ENCODE data around the gene AP1M2. TPM values are rescaled to one million over a fixed set of nuclear protein-coding genes. Genes with fewer than 3 reads are reported as not detected.

AP1M2 gene
- total RNA-seq, 2 donors from 2014 or later: 28.1 to 85.8 TPM

DNA sequence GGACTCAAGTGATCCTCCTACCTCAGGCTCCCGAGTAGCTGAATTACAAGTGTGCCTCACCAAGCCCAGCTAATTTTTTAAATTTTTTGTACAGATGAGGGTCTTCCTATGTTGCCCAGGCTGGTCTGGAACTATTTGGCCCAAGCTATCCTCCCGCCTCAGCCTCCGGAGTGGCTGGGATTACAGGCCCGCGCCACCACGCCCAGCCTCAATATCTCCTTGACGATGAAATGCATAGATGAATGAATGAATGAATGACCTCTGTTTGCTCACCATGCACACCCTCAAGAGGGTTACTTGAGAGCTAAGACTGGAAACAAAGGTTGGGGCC lies 14.9 kb upstream of the AP1M2 start:
- Histone ChIP-seq H3K4me1 (replicated peaks) (peaks cover 2% of the 10 kb centered on the region), H3K27me3 (replicated peaks; ENCODE audit: insufficient read depth) (no peaks in the 10 kb centered on the region), H3K36me3 (no peaks in the 10 kb centered on the region), H3K9me3 (no peaks in the 10 kb centered on the region), H3K27ac (no peak overlapping the region), H3K4me3 (peak overlapping the region in 1 of 2 donors; percentile 91)
- intact Hi-C loops (cut with DNase I): no loop called here
- no peak for TF ChIP-seq POLR2AphosphoS5 (IDR thresholded peaks at IDR 0.05)
- TF ChIP-seq POLR2A (IDR thresholded peaks at IDR 0.05): no peak
- TF ChIP-seq, protein P1, sequence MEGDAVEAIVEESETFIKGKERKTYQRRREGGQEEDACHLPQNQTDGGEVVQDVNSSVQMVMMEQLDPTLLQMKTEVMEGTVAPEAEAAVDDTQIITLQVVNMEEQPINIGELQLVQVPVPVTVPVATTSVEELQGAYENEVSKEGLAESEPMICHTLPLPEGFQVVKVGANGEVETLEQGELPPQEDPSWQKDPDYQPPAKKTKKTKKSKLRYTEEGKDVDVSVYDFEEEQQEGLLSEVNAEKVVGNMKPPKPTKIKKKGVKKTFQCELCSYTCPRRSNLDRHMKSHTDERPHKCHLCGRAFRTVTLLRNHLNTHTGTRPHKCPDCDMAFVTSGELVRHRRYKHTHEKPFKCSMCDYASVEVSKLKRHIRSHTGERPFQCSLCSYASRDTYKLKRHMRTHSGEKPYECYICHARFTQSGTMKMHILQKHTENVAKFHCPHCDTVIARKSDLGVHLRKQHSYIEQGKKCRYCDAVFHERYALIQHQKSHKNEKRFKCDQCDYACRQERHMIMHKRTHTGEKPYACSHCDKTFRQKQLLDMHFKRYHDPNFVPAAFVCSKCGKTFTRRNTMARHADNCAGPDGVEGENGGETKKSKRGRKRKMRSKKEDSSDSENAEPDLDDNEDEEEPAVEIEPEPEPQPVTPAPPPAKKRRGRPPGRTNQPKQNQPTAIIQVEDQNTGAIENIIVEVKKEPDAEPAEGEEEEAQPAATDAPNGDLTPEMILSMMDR (IDR thresholded peaks at IDR 0.05): no peak
- no peak for DNase-seq (ENCODE audit: low spot score)
- WGBS: 34% methylated on average over 7 of the region's 7 CpGs

DNA sequence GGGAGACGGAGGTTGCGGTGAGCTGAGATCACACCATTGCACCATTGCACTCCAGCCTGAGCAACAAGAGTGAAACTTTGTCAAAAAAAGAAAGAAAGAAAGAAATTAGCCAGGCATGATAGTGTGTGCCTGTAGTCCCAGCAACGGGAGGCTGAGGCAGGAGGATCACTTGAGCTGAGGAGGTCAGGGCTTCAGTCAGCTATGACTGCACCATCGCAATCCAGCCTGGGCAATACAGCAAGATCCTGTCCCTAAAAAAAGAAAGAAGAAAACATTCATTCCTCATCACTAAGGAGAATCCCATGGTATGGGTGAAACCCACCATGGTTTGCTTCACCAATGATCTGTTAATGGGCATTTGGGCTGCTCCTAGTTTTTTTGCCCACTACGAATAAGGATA lies 13.0 kb upstream of the AP1M2 start:
- DNase-seq (ENCODE audit: low spot score): no peak
- intact Hi-C loops (cut with DNase I): no loop called here
- Histone ChIP-seq H3K4me1 (replicated peaks) (peaks cover 2% of the 10 kb centered on the region), H3K36me3 (no peaks in the 10 kb centered on the region), H3K9me3 (no peaks in the 10 kb centered on the region), H3K4me3 (no peak overlapping the region), H3K27me3 (replicated peaks; ENCODE audit: insufficient read depth) (no peaks in the 10 kb centered on the region), H3K27ac (no peak overlapping the region)
- WGBS: 95% methylated on average over 5 of the region's 5 CpGs
- no peak for TF ChIP-seq POLR2A (IDR thresholded peaks at IDR 0.05)
- TF ChIP-seq POLR2AphosphoS5 (IDR thresholded peaks at IDR 0.05): no peak
- TF ChIP-seq, protein P1 (IDR thresholded peaks at IDR 0.05): no peak

DNA sequence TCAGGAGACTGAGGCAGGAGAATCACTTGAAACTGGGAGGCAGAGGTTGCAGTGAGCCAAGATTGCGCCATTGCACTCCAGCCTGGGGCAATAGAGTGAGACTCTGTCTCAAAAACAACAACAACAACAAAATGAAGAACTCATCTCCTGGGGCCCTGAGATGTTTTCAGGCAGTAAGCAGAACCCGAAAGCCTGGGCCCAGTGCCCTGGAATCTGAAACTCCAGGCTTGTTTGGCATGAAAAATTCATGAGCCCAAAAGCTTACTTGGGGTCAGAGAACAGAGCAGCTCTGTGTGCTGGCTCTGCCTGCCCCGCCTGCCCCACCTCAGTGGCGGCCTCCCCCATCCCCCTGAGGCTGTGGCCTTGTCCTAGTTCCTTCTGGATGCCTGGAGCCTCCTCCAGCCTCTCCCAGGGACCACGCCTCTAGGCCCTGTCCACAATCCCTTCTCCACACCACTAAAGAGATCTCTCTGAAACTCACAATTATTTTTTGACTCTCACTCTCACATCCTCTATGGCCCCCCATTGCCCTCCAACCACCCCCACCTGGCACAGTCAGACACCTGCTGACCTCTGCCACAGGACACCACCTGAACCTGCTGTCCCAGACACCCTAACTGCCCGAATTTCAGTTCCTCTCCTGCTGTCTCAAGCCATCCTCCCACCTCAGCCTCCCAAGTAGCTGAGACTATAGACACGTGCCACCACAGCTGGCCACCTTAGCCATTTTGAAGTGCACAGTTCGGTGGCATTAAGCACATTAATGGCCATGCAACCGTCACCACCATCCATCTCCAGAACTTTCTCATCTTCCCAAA lies 6.9 kb upstream of the AP1M2 start:
- WGBS: 65% methylated on average over 9 of the region's 9 CpGs
- H3K27ac ChIP-seq: no peak overlapping the region
- no peaks in the 10 kb centered on the region for H3K36me3 ChIP-seq
- no peaks in the 10 kb centered on the region for H3K27me3 ChIP-seq (replicated peaks; ENCODE audit: insufficient read depth)
- H3K4me3 ChIP-seq: no peak overlapping the region
- TF ChIP-seq, protein P1 (IDR thresholded peaks at IDR 0.05): no peak
- TF ChIP-seq POLR2A (IDR thresholded peaks at IDR 0.05) (no peak), POLR2AphosphoS5 (IDR thresholded peaks at IDR 0.05) (no peak)
- no peaks in the 10 kb centered on the region for H3K4me1 ChIP-seq (replicated peaks)
- no peaks in the 10 kb centered on the region for H3K9me3 ChIP-seq
- no peak for DNase-seq (ENCODE audit: low spot score)
- intact Hi-C loops (cut with DNase I): no loop called here

DNA sequence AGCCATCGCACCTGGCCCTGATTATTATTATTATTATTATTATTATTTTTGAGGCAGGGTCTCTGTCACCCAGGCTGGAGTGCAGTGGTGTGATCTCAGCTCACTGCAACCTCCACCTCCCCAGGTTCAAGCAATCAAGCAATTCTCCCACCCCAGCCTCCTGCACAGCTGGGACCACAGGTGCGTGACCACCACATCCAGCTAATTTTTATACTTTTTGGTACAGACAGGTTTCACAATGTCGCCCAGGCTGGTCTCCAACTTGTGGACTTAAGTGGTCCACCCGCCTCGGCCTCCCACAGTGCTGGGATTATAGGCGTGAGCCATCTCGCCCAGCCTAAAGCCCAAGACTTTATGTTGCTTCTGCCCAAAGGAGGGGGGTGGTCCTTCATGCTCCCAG lies 6.0 kb upstream of the AP1M2 start:
- WGBS: 85% methylated on average over 7 of the region's 7 CpGs
- TF ChIP-seq, protein P1 (IDR thresholded peaks at IDR 0.05): no peak
- TF ChIP-seq POLR2A (IDR thresholded peaks at IDR 0.05): no peak
- TF ChIP-seq POLR2AphosphoS5 (IDR thresholded peaks at IDR 0.05): no peak
- Histone ChIP-seq H3K27ac (no peak overlapping the region), H3K36me3 (no peaks in the 10 kb centered on the region), H3K4me3 (no peak overlapping the region), H3K27me3 (replicated peaks; ENCODE audit: insufficient read depth) (no peaks in the 10 kb centered on the region), H3K4me1 (replicated peaks) (no peaks in the 10 kb centered on the region), H3K9me3 (no peaks in the 10 kb centered on the region)
- intact Hi-C loops (cut with DNase I): no loop called here
- DNase-seq (ENCODE audit: low spot score): no peak

DNA sequence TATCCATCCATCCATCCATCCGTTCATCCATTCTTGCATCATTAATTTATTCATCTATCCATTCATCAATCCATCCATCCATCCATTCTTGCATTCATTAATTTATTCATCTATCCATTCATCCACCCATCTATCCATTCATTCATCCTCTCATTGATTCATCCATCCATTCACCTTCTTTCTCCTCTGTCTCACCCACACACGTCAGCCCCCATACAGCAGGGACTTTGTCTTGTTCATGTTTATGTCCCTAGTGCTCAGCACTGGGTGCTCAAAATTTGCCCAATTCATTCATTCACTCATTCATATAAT lies 683 bp upstream of the AP1M2 start:
- 95% methylated on average over 2 of the region's 2 CpGs for WGBS
- Histone ChIP-seq H3K4me3 (no peak overlapping the region), H3K27ac (no peak overlapping the region), H3K4me1 (replicated peaks) (no peaks in the 10 kb centered on the region), H3K36me3 (no peaks in the 10 kb centered on the region), H3K27me3 (replicated peaks; ENCODE audit: insufficient read depth) (no peaks in the 10 kb centered on the region), H3K9me3 (no peaks in the 10 kb centered on the region)
- TF ChIP-seq POLR2A (IDR thresholded peaks at IDR 0.05): no peak
- TF ChIP-seq, protein P1 (IDR thresholded peaks at IDR 0.05): no peak
- no peak for TF ChIP-seq POLR2AphosphoS5 (IDR thresholded peaks at IDR 0.05)
- intact Hi-C loops (cut with DNase I): no loop called here
- no peak for DNase-seq (ENCODE audit: low spot score)

Data from prostate gland (tissue), 2 donors.